HepG2 (cell line): Measurements from ENCODE around the gene BPIFB6. TPM values are rescaled to one million over a fixed set of nuclear protein-coding genes. Genes with fewer than 3 reads are reported as not detected.

Experiments
- EED ChIP-seq: sonication (generic); formaldehyde crosslinking; IDR thresholded peaks from 2 replicates; pipeline ENCODE4 v1.5.0; 2020; ENCODE audit warnings: mild to moderate bottlenecking, missing genetic modification reagents
- KAT7 ChIP-seq: IDR thresholded peaks from 2 replicates; pipeline ENCODE4 v1.6.1; 2018; ENCODE audit warnings: borderline replicate concordance, missing compliant biosample characterization
- MIER2 ChIP-seq: IDR thresholded peaks from 2 replicates; pipeline ENCODE4 v1.6.1; 2016; ENCODE audit warnings: missing biosample characterization, missing genetic modification reagents
- NR2F2 ChIP-seq: IDR thresholded peaks from 2 replicates; pipeline ENCODE4 v1.6.1; 2012; ENCODE audit warnings: low read depth, inconsistent platforms, borderline replicate concordance
- RNF2 ChIP-seq: fragments of 450-650 bp; conservative IDR thresholded peaks from 2 replicates; pipeline ENCODE4 v1.6.1; 2016; ENCODE audit warnings: low read depth
- SALL1 ChIP-seq: sonication (generic); formaldehyde crosslinking; IDR thresholded peaks from 2 replicates; pipeline ENCODE4 v1.8.0; 2022; ENCODE audit warnings: mild to moderate bottlenecking, missing genetic modification reagents
- SRSF4 ChIP-seq: fragments of 200-400 bp; formaldehyde crosslinking; IDR thresholded peaks from one replicate; pipeline ENCODE4 v1.6.1; 2018; ENCODE audit warnings: mild to moderate bottlenecking, low read depth, low read length, moderate library complexity; ENCODE audit not compliant: poor library complexity, severe bottlenecking
- THAP7 ChIP-seq: sonication (generic); formaldehyde crosslinking; IDR thresholded peaks from 2 replicates; pipeline ENCODE4 v1.8.1; 2023; ENCODE audit warnings: mild to moderate bottlenecking, missing genetic modification reagents
- ZBED4 ChIP-seq: sonication (generic); formaldehyde crosslinking; IDR thresholded peaks from 2 replicates; pipeline ENCODE4 v1.4.0; 2020; ENCODE audit warnings: missing genetic modification reagents, borderline replicate concordance
- ZBTB38 ChIP-seq: sonication (generic); formaldehyde crosslinking; IDR thresholded peaks from 2 replicates; pipeline ENCODE4 v1.5.1; 2020; ENCODE audit warnings: mild to moderate bottlenecking, missing genetic modification reagents
- ZNF501 ChIP-seq: sonication (generic); formaldehyde crosslinking; IDR thresholded peaks from 2 replicates; pipeline ENCODE4 v1.5.1; 2020; ENCODE audit warnings: mild to moderate bottlenecking, moderate library complexity, missing genetic modification reagents
- polyA plus RNA-seq, 8 experiments: library from polyadenylated mRNA; depleted of rRNA in 3 of 8; stranded (reverse) in 7 of 8; unstranded in 1 of 8; fragments of >200 nt; fragmentation: Illumina TruSeq in 4 of 8; extraction: Trizol in 4 of 8; gene quantifications; 2 replicates each; pipeline versions ENCODE4 v1.2.1 to v1.2.3, GENCODE V29; 2011 to 2016; ENCODE audit warnings: low read depth in 4 of 8, missing spikeins in 1 of 8, mixed read lengths in 1 of 8; ENCODE audit not compliant: insufficient read depth in 1 of 8
- total RNA-seq, 5 experiments: library from RNA; depleted of rRNA; stranded (reverse); fragments of >200 nt; fragmentation: Illumina TruSeq; extraction: Trizol; gene quantifications; 2 replicates each; pipeline ENCODE4 v1.2.3, GENCODE V29; 2016; ENCODE audit warnings: low read depth in 1 of 5
- TF ChIP-seq, protein P1 (sequence below): sonication (generic); formaldehyde crosslinking; IDR thresholded peaks from 2 replicates; pipeline ENCODE4 v1.4.0; 2020; ENCODE audit warnings: mild to moderate bottlenecking, missing genetic modification reagents
- TF ChIP-seq, protein P2 (sequence below): sonication (generic); formaldehyde crosslinking; IDR thresholded peaks from 2 replicates; pipeline ENCODE4 v1.5.0; 2020; ENCODE audit warnings: mild to moderate bottlenecking, missing genetic modification reagents

The BPIFB6 gene
- total and polyA plus RNA-seq, 2 of the 13 experiments (the other 11 are each of a cell fraction or from before 2014, with no cell fraction given) = 0.13 to 1.7 TPM

DNA sequence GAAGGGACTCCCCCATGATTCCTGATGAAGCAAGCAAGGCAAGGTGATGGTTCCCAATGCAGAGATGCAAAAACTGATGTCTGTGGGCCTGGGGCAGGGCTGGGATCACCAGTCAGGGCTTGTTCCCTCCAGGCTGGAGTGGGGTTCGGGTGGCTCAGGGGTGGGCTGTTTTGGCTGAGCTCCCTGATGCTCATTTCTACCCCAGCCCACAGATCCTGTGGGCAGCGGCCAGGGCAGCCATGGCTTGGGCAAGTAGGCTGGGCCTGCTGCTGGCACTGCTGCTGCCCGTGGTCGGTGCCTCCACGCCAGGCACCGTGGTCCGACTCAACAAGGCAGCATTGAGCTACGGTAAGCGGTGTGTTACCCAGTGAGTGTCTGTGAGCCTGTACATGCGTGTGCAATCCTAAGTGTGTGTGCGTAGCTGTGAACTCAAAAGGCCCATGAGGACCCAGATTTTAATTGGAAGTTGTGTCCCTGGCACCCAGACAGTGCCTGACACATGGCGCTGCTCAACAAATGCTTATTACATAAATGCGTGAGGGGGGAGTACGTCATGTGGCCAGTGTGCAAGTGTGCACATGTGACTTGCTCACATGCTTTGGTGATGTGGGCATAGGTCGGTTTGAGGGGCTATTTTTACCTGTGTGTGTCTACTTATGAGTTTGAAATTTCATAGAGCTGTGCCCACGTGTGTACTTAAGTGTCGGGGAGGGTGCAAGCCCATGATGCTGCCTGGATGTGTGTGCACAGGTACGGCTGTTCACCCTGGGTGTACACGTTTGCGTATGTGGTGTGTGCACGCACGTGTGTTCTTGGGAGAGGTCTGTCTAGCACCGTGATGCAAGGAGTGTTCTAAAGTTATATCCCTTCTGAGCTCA is 22.9 kb upstream of the BPIFB6 start (continued):
- TF ChIP-seq, protein P1, sequence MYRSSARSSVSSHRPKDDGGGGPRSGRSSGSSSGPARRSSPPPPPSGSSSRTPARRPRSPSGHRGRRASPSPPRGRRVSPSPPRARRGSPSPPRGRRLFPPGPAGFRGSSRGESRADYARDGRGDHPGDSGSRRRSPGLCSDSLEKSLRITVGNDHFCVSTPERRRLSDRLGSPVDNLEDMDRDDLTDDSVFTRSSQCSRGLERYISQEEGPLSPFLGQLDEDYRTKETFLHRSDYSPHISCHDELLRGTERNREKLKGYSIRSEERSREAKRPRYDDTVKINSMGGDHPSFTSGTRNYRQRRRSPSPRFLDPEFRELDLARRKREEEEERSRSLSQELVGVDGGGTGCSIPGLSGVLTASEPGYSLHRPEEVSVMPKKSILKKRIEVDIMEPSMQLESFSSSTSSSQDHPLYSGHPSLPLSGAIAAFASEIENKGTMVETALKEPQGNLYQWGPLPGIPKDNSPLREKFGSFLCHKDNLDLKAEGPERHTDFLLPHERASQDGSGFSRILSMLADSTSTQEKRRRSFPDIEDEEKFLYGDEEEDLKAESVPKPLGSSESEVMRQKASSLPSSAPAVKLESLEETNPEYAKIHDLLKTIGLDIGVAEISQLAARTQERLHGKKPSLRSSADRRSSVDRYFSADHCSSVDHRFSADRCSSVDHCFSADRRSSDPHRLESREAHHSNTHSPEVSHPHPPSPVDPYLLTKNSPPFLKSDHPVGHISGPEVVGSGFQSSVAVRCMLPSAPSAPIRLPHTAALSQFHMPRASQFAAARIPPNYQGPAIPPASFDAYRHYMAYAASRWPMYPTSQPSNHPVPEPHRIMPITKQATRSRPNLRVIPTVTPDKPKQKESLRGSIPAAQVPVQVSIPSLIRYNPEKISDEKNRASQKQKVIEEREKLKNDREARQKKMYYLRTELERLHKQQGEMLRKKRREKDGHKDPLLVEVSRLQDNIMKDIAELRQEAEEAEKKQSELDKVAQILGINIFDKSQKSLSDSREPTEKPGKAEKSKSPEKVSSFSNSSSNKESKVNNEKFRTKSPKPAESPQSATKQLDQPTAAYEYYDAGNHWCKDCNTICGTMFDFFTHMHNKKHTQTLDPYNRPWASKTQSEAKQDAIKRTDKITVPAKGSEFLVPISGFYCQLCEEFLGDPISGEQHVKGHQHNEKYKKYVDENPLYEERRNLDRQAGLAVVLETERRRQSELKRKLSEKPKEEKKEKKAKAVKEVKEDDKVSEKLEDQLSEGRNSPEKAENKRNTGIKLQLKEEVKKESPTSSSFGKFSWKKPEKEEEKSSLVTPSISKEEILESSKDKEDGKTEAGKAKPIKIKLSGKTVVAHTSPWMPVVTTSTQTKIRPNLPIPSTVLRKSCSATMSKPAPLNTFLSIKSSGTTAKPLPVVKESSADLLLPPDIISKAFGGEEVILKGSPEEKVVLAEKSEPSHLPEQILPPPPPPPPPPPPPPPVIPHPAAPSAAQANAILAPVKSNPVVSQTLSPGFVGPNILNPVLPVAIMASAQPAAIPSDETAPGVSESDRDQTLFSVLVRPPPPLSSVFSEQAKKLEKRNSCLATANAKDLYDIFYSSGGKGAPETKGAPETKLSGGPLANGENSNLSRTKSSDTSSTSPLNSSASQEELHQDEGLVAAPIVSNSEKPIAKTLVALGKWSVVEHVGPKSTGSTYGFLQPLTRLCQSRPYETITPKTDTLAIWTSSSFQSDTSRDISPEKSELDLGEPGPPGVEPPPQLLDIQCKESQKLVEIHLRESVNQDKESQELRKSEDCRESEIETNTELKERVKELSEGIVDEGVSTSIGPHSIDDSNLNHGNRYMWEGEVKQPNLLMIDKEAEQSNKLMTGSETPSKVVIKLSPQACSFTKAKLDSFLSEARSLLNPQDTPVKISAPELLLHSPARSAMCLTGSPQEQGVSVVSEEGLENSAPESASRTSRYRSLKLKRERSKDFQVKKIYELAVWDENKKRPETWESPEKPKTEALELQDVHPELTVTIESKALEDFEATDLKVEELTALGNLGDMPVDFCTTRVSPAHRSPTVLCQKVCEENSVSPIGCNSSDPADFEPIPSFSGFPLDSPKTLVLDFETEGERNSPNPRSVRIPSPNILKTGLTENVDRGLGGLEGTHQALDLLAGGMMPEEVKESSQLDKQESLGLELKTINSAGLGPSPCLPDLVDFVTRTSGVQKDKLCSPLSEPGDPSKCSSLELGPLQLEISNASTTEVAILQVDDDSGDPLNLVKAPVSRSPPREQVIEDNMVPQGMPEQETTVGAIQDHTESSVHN (CRISPR knock-in tag) = no peak
- TF ChIP-seq NR2F2 (no peak), SRSF4 (no peak), SALL1 (peak; percentile 44), THAP7 (CRISPR knock-in tag) (peak; percentile 70; the same call in 1 of the 2 replicates), RNF2 (no peak), MIER2 (no peak), ZBTB38 (CRISPR knock-in tag) (peak; percentile 99), ZBED4 (CRISPR knock-in tag) (no peak), ZNF501 (CRISPR knock-in tag) (no peak), EED (CRISPR knock-in tag) (no peak; the same call in 1 of the 2 replicates), KAT7 (no peak)
- TF ChIP-seq, protein P2, sequence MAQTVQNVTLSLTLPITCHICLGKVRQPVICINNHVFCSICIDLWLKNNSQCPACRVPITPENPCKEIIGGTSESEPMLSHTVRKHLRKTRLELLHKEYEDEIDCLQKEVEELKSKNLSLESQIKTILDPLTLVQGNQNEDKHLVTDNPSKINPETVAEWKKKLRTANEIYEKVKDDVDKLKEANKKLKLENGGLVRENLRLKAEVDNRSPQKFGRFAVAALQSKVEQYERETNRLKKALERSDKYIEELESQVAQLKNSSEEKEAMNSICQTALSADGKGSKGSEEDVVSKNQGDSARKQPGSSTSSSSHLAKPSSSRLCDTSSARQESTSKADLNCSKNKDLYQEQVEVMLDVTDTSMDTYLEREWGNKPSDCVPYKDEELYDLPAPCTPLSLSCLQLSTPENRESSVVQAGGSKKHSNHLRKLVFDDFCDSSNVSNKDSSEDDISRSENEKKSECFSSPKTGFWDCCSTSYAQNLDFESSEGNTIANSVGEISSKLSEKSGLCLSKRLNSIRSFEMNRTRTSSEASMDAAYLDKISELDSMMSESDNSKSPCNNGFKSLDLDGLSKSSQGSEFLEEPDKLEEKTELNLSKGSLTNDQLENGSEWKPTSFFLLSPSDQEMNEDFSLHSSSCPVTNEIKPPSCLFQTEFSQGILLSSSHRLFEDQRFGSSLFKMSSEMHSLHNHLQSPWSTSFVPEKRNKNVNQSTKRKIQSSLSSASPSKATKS = no peak
